Lower lobe of right lung (tissue), 2 donors: ENCODE results near the gene CIITA. TPM values are rescaled to one million over a fixed set of nuclear protein-coding genes. Genes with fewer than 3 reads are reported as not detected.

ENCODE experiments used
- ATAC-seq, 2 donors: fragments of 200-7000 bp; cut with Tn5 transposase; one replicate each; pipeline ENCODE4 v1.9.1; 2020 to 2022; ENCODE audit warnings: mild to moderate bottlenecking in 2 of 2, moderate library complexity in 2 of 2
- DNase-seq: peaks from one replicate; pipeline ENCODE4 v3.0.0-alpha.2; 2020
- H3K27ac ChIP-seq: fragments of 200-600 bp; one replicate; pipeline ENCODE4 v1.8.0; 2022
- H3K27me3 ChIP-seq: fragments of 200-600 bp; one replicate; pipeline ENCODE4 v1.8.0; 2022; ENCODE audit warnings: low read depth
- H3K36me3 ChIP-seq: fragments of 200-600 bp; one replicate; pipeline ENCODE4 v1.8.0; 2022; ENCODE audit warnings: mild to moderate bottlenecking
- H3K4me1 ChIP-seq: fragments of 200-600 bp; one replicate; pipeline ENCODE4 v1.8.0; 2022
- H3K4me3 ChIP-seq: fragments of 200-600 bp; one replicate; pipeline ENCODE4 v1.8.0; 2022; ENCODE audit warnings: mild to moderate bottlenecking
- H3K9me3 ChIP-seq: fragments of 200-600 bp; one replicate; pipeline ENCODE4 v1.8.0; 2022
- intact Hi-C: fragments of 100-400 bp; cut with DNase I; formaldehyde crosslinking; loops from one replicate; pipeline ENCODE4 v1.11.0; 2022
- total RNA-seq: library from RNA; stranded (reverse); fragmentation: NEBNext Ultra II Directional; extraction: Animal tissue kit (Norgen Biotek cat#: 25700); gene quantifications from one replicate; pipeline ENCODE4 v1.2.1, GENCODE V29; 2021
- TF ChIP-seq, protein P1 (sequence below): fragments of 200-600 bp; IDR thresholded peaks from one replicate; pipeline ENCODE4 v1.8.0; 2022; ENCODE audit warnings: antibody characterized with exemption, mild to moderate bottlenecking
- donor health status: DM: no; HTN: yes; CAD: no; lungs with severe emphysema.

CIITA gene
- total RNA-seq, 1 donor from 2014 or later, result 119 TPM

DNA sequence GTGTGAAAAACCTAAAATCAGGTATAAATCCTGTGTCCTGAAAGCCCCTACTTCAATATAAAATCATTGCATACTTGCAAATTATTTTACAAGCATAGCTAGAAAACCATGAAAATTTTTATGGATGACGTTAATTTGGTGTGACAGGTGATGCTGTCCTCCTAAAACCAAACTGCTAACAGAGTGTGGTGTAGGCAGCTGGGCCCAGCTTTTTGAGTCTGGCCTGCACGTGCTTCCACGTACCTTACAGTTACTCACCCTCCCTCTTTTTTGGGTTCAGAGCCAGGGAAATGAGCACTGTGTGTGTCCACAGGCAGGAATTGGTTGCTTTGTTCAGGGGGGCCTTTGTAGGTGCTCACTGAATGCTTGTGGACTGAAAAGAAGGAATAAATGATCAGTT, 103.8 kb downstream of the CIITA start:
- Histone ChIP-seq H3K27me3 (no peaks in the 10 kb centered on the region), H3K4me3 (no peak overlapping the region), H3K9me3 (no peaks in the 10 kb centered on the region), H3K4me1 (peaks cover 22% of the 10 kb centered on the region), H3K27ac (peak overlapping the region; percentile 80), H3K36me3 (peaks cover 76% of the 10 kb centered on the region)
- no peak for ATAC-seq
- no peak for DNase-seq
- TF ChIP-seq, protein P1, sequence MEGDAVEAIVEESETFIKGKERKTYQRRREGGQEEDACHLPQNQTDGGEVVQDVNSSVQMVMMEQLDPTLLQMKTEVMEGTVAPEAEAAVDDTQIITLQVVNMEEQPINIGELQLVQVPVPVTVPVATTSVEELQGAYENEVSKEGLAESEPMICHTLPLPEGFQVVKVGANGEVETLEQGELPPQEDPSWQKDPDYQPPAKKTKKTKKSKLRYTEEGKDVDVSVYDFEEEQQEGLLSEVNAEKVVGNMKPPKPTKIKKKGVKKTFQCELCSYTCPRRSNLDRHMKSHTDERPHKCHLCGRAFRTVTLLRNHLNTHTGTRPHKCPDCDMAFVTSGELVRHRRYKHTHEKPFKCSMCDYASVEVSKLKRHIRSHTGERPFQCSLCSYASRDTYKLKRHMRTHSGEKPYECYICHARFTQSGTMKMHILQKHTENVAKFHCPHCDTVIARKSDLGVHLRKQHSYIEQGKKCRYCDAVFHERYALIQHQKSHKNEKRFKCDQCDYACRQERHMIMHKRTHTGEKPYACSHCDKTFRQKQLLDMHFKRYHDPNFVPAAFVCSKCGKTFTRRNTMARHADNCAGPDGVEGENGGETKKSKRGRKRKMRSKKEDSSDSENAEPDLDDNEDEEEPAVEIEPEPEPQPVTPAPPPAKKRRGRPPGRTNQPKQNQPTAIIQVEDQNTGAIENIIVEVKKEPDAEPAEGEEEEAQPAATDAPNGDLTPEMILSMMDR, result no peak
- intact Hi-C loops, result no loop called here

DNA sequence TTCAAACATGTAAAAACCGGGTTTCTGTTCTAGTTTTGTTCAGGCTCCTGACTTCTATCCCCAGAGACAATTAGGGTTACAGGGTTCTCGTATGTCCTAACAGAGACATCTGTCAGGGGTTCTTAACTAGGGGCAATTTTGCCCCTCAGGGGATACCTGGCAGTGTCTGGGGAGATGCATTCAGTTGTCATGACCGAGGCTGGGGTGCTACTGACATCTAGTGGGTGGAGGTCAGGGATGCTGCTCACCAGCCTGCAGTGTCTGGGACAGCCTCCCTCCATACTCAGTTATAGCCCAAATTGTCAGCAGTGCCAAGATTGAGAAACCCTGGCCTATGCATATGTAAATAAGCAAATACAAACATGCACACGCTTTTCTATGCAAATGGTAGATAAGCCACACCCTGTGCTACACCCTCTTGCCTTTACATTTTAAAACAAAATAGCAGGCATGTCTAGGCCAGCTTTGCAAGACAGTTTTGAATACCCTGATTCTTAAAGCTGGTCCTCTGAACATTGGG, 104.8 kb downstream of the CIITA start:
- DNase-seq (no peak), ATAC-seq (no peak)
- Histone ChIP-seq H3K9me3 (no peaks in the 10 kb centered on the region), H3K27me3 (no peaks in the 10 kb centered on the region), H3K27ac (no peak overlapping the region), H3K4me3 (no peak overlapping the region), H3K4me1 (peaks cover 22% of the 10 kb centered on the region), H3K36me3 (peaks cover 68% of the 10 kb centered on the region)
- intact Hi-C loops, result no loop called here
- TF ChIP-seq, protein P1, result peak; percentile 12

DNA sequence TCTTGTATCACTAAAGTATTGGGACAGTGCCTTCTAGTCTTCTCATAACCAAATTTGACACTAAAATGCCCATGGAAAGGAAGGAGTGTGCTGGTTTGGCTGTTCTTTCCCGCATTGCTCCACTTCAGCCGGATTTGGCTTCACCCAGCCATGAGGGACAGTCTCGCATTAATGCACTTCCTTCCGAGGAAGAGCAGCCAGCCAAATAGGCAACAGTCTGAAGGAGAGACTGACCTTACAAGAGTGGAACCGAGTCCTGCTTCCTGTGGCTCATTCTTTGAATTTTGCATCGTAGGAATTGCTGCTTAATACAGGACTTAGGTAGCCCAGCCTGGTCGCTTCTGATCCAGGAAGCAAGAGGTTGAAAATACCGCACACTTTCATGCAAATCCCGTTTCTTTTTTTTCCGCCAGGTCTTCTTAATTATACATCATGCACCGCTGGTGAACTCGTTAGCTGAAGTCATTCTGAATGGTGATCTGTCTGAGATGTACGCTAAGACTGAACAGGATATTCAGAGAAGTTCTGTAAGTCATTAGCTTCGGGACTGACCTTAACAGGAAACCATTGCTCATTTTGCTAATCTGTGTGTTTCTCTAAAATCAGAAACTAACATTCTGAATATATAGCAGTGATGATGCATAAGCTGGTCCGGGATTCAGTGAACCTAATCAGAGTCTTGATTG, 105.6 kb downstream of the CIITA start:
- Histone ChIP-seq H3K27ac (no peak overlapping the region), H3K36me3 (peaks cover 67% of the 10 kb centered on the region), H3K4me1 (peaks cover 22% of the 10 kb centered on the region), H3K27me3 (no peaks in the 10 kb centered on the region), H3K4me3 (no peak overlapping the region), H3K9me3 (no peaks in the 10 kb centered on the region)
- ATAC-seq (no peak), DNase-seq (no peak)
- intact Hi-C loops, result no loop called here
- TF ChIP-seq, protein P1, result no peak

DNA sequence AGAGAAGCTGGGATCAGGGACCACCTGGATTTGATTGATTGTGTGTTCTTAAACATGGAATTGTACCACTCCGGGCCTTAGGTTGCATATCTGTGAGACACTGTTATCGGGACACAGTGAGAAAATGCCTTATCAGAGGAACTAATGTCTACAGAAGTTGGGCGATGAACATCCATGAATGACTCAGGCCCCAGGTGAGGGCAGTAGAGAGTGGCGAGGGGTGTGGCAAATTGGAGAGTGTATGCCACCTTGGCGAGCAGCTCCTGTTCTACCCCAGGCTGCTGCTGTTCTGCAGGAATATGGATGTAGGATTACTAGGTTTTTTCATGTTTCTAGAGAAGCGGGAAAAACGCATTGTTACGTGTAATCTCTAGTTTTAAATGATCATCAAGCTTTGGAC, 106.2 kb downstream of the CIITA start:
- Histone ChIP-seq H3K27me3 (no peaks in the 10 kb centered on the region), H3K4me3 (no peak overlapping the region), H3K36me3 (peaks cover 65% of the 10 kb centered on the region), H3K27ac (no peak overlapping the region), H3K4me1 (peaks cover 22% of the 10 kb centered on the region), H3K9me3 (no peaks in the 10 kb centered on the region)
- no peak for ATAC-seq
- intact Hi-C loops, result no loop called here
- TF ChIP-seq, protein P1, result no peak
- DNase-seq, result no peak

DNA sequence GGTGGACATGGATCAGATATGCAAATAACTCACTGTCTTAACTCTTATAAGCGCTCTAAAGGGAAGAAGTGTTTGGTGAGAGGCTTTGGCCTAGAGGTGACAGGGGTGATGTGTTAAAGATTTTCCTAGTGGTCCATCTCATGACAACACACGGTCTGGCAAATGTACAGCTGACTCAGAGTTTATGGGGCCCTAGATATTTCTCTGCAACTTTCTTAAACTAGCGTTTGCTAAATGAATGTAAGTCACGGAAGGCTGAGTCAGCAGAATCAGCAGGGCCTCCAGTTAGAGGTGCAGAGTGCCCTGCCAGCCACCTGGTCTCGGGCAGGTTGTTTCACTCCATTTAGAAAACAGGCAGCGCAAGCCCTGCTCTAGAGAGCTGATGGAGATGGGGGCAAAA, 107.5 kb downstream of the CIITA start:
- ATAC-seq (no peak), DNase-seq (no peak)
- TF ChIP-seq, protein P1, result no peak
- H3K27ac ChIP-seq, result no peak overlapping the region
- no peaks in the 10 kb centered on the region for H3K27me3 ChIP-seq
- H3K36me3 ChIP-seq, result peaks cover 66% of the 10 kb centered on the region
- H3K4me1 ChIP-seq, result peaks cover 9% of the 10 kb centered on the region
- intact Hi-C loops, result no loop called here
- no peaks in the 10 kb centered on the region for H3K9me3 ChIP-seq
- no peak overlapping the region for H3K4me3 ChIP-seq

Other genes with a start within 250 kb of the CIITA start
- gene TEKT5, start 182.3 kb upstream of the CIITA start, total RNA-seq, result not detected
- gene NUBP1, start 133.4 kb upstream of the CIITA start, total RNA-seq, result 37.7 TPM
- 0.24 TPM for gene TVP23A, start 58.4 kb upstream of the CIITA start, total RNA-seq
- 29.9 TPM for gene DEXI, start 65.3 kb downstream of the CIITA start, total RNA-seq
- 34.6 TPM for gene CLEC16A, start 67.4 kb downstream of the CIITA start, total RNA-seq